ENCODE measurements around the gene ARHGEF39. TPM values are rescaled to one million over a fixed set of nuclear protein-coding genes. Genes with fewer than 3 reads are reported as not detected.

The ARHGEF39 gene
- total RNA-seq, 4 donors from 2014 or later = 0.27 to 0.45 (median 0.42) TPM; not detected in 1

GRCh38 chr9:35651956-35652828 is 12.8 kb downstream of the ARHGEF39 start:
- intact Hi-C loops (cut with DNase I) = loop anchor here (5.0 kb wide), 1 partner anchor 75 kb away; no protein-coding TSS in a partner anchor
- no peak overlapping the region for H3K27ac ChIP-seq
- DNase-seq = no peak
- no peak overlapping the region for H3K4me3 ChIP-seq (replicated peaks in 1 of 3)
- 84% methylated on average over 7 of the region's 7 CpGs for WGBS, 2 donors
- TF ChIP-seq CTCF (IDR thresholded peaks at IDR 0.05) (no peak), POLR2A (IDR thresholded peaks at IDR 0.05) (no peak)
- no peaks in the 10 kb centered on the region for H3K36me3 ChIP-seq
- H3K4me1 ChIP-seq = peaks cover 2 to 3% of the 10 kb centered on the region in 2 donors
- no peaks in the 10 kb centered on the region for H3K9me3 ChIP-seq
- no peaks in the 10 kb centered on the region for H3K27me3 ChIP-seq

GRCh38 chr9:35650341-35651158 is 14.4 kb downstream of the ARHGEF39 start, which contains the start of gene SIT1:
SIT1 (minus strand) TSS chr9:35650931; CDS start chr9:35650853, 78 bp downstream.
- H3K9me3 ChIP-seq = no peaks in the 10 kb centered on the region
- H3K4me3 ChIP-seq (replicated peaks in 1 of 3) = no peak within 1 kb of the TSS
- H3K4me1 ChIP-seq = peaks cover 5 to 9% of the 10 kb centered on the region in 2 donors
- H3K27me3 ChIP-seq = no peaks in the 10 kb centered on the region
- DNase-seq = no peak
- WGBS, 2 donors = 53 to 54% methylated on average over 14 to 16 of the region's 22 CpGs
- TF ChIP-seq POLR2A (IDR thresholded peaks at IDR 0.05) (no peak), CTCF (IDR thresholded peaks at IDR 0.05) (no peak)
- intact Hi-C loops (cut with DNase I) = loop anchor here (5.0 kb wide), 1 partner anchor 77 kb away; no protein-coding TSS in a partner anchor
- peak within 1 kb of the TSS in 1 of 3 donors; percentile 18 for H3K27ac ChIP-seq
- H3K36me3 ChIP-seq = no peaks in the 10 kb centered on the region

DNA sequence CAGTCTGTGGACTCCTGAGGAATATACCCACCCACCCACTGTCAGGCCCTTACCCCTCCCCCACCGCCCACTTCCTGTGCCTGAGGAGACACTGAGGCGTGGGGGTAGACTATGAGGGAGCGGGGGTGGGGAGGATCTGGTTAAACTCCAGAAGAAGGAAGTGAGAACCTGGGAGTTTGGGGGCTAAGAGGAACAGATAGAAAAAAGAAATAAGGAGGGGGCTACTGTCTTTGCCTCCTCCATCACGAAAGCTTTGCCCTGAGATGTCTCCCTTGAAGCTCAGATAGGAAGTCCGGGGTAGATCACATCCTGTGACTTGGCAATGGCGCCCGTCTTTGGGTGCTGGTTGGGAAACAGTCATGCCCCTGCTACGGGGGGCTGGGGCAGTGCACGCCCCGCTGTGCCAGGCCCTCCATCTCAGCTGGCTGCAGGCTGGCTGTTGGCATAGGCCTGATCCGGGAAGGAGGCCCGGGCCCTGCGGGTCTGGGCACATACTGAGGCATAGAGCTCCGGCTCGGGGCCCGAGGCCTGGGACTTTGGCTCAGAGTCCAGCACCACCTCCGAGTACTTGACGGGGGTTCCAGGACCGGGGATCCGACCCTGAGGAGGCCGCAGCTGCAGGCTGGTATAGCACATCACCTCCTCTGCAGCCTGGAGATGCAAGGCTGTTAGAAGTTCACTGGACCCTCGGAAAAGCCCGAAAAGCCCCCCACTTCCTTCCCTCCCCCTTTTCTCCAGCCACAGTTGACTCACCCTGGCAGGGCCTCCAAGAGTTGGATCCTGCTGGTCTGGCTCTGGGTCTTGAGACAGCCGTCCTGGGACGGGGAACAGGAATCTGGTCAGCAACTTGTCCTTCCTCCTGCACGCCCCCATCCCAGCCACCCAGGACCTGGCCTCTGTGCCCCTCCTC is 15.3 kb downstream of the ARHGEF39 start:
- intact Hi-C loops (cut with DNase I) = loop anchor here (5.0 to 10.0 kb wide), 4 partner anchors 42 to 235 kb away; partner anchors contain the start of gene TESK1
- 81 to 82% methylated on average over 20 to 26 of the region's 26 CpGs for WGBS, 2 donors
- Histone ChIP-seq H3K4me3 (replicated peaks in 1 of 3) (no peak overlapping the region), H3K9me3 (no peaks in the 10 kb centered on the region), H3K4me1 (peaks cover 5 to 13% of the 10 kb centered on the region in 2 donors), H3K27me3 (no peaks in the 10 kb centered on the region), H3K36me3 (no peaks in the 10 kb centered on the region), H3K27ac (peak overlapping the region in 1 of 3 donors; percentile 17)
- TF ChIP-seq CTCF (IDR thresholded peaks at IDR 0.05) (no peak), POLR2A (IDR thresholded peaks at IDR 0.05) (no peak)
- no peak for DNase-seq

DNA sequence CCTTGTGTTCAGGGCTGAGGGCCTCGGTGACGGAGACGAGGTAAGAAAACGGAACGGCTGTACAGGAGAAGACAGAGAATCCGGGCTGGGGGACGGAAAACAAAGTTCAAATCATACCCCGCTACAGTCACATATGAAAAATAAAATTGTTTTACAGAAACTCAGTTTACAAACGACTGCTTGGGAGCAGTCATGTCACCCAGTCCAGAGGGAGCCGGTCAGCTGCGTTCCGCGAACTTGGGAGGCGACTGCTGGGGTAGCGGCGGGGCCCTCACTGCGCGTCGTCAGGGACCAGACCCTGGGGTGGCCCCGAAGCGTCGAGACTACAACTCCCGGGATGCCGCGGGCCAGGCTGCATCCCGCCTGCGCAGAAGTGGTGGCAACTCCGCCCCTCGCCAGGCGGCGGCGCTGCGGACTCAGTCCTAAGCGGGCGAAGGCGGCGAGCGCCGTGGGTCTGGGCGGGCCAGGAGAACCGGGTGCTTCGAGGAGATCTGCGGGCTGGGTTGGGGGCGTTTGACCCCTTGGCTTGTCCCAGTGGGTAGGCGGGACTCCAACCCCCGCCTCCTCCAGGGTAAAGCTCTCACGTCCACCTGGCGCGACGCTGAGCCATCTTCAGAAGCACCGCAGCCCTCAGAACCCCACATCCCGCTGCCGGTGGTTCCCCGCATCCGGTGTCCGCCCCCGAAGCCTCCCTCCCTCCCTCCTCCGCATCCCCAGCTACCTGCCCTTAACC is 18.3 kb downstream of the ARHGEF39 start:
- Histone ChIP-seq H3K4me3 (replicated peaks in 1 of 3) (peak overlapping the region; percentile 17 to 54 (median 39)), H3K4me1 (peaks cover 5 to 13% of the 10 kb centered on the region in 2 donors), H3K9me3 (no peaks in the 10 kb centered on the region), H3K36me3 (no peaks in the 10 kb centered on the region), H3K27me3 (no peaks in the 10 kb centered on the region), H3K27ac (peak overlapping the region; percentile 78 to 92 (median 90))
- intact Hi-C loops (cut with DNase I) = loop anchor here (5.0 to 10.0 kb wide), 3 partner anchors 39 to 238 kb away; partner anchors contain the start of gene TESK1
- 0 to 1% methylated on average over 19 to 44 of the region's 58 CpGs for WGBS, 2 donors
- DNase-seq = peak; percentile 93 to 94
- TF ChIP-seq CTCF (IDR thresholded peaks at IDR 0.05) (peak; percentile 83 to 99 (median 96)), POLR2A (IDR thresholded peaks at IDR 0.05) (peak; percentile 62 to 95)

All from thyroid gland (tissue), 4 donors.